Hepatocyte (in vitro differentiated cells): ENCODE data around the gene CPNE4.

Experiments used
- CTCF ChIP-seq: fragments of 200-600 bp; sonication (generic); IDR thresholded peaks from 2 replicates; pipeline ENCODE4 v1.5.1; 2016; ENCODE audit warnings: antibody characterized with exemption, mild to moderate bottlenecking; ENCODE audit not compliant: poor library complexity
- EZH2 ChIP-seq: fragments of 200-600 bp; sonication (generic); IDR thresholded peaks from 2 replicates; pipeline ENCODE4 v1.6.1; 2016; ENCODE audit warnings: antibody characterized with exemption, mild to moderate bottlenecking, borderline replicate concordance

DNA sequence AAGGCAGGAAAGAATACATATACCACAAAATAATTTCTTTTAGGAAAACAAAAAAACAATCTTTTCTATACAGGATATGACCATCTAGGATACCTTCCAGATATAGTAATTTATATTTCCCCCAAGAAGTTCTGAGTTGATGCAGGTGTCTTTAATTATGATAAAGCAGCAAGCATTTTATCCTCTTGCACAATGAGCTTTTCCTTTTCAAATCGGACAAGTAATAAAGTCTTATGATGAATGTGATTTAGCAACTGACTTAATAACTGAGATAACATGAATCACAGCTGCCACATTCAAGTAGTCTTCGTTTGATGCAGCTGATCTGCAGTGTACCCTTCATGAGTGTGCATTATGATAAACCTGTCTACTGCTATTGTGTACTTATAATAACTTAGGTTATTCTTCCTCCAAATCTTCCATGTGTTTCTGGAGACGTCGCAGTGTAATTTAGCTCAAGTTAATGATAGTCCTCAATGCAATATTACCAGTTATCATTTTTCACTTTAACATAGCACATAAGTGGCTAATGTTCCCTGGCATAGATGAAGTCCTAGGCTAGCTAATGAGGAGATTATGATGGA lies 271.7 kb downstream of the CPNE4 start:
- TF ChIP-seq CTCF (no peak), EZH2 (no peak)
